ENCODE data around the gene CLTB. TPM values are rescaled to one million over a fixed set of nuclear protein-coding genes. Genes with fewer than 3 reads are reported as not detected.

CLTB gene
- total and polyA plus RNA-seq, 10 of the 15 experiments (the other 5 are each of a cell fraction or from before 2014, with no cell fraction given): 1.6 to 52.8 (median 36.9) TPM

DNA sequence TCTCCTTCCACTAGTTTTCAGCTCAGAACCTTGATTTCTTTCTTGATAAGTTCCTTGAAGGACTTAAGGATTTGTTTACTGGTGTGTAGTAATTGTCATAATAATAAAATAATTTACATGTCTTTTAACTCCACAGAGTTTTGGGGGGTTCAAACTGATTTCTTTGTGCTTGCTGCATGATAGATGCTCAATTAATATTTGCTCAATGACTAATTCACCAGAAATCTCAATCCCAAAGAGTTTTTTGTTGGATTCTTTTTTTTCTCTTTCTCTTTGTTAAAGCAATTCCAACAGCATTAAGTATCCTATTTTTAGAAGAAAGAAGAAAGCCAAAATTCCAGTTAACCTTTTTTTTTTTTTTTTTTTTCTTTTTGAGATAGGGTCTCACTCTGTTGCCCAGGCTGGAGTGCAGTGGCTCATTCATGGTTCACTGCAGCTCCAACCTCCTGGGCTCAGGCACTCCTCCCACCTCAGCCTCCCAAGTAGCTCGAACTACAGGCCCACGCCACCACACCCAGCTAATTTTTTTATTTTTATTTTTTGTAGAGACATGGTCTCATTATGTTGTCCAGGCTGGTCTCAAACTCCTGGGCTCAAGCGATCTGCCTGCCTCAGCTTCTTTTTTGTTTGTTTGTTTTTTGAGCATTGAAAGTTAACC, 42.7 kb upstream of the CLTB start:
- Histone ChIP-seq H3K4me1 (ENCODE audit: control insufficient read depth, insufficient read depth, low read length) (no peaks in the 10 kb centered on the region), H3K27me3 (replicated peaks in 1 of 2; ENCODE audit: control insufficient read depth in 2 of 2, insufficient read depth in 2 of 2, low read length in 1 of 2) (no peaks in the 10 kb centered on the region), H3K4me2 (ENCODE audit: control insufficient read depth, insufficient read depth) (no peak overlapping the region), H3K9me3 (replicated peaks; ENCODE audit: control insufficient read depth, insufficient read depth, low read length) (no peaks in the 10 kb centered on the region), H3K36me3 (ENCODE audit: control insufficient read depth in 2 of 2, insufficient read depth in 2 of 2, low read length in 1 of 2) (no peaks in the 10 kb centered on the region), H3K4me3 (no peak overlapping the region), H4K20me1 (ENCODE audit: control insufficient read depth, insufficient read depth) (no peaks in the 10 kb centered on the region), H3K9ac (ENCODE audit: control insufficient read depth, insufficient read depth, low read length) (no peak overlapping the region), H3K27ac (ENCODE audit: control insufficient read depth, insufficient read depth) (no peak overlapping the region), H3K79me2 (ENCODE audit: control insufficient read depth, insufficient read depth, low read length) (peaks cover 13% of the 10 kb centered on the region), H2AFZ (ENCODE audit: control insufficient read depth, low read depth, low read length) (no peak overlapping the region)
- ChIA-PET CTCF (interaction anchor here (1.2 to 3.6 kb wide), 2 partner anchors 9 to 11 kb away, joined by 3 to 14 read pairs; partner anchors contain the start of gene FAF2), SMC1A (ENCODE audit: uncharacterized antibody, unreplicated experiment) (interaction anchor here (0.7 kb wide), 1 partner anchor 41 kb away, joined by 3 read pairs; no protein-coding TSS in a partner anchor), POLR2A (interaction anchor here (0.6 kb wide), 1 partner anchor 18 kb away, joined by 3 read pairs; no protein-coding TSS in a partner anchor), RAD21 (ENCODE audit: unreplicated experiment) (no interaction called here)
- no peak for FAIRE-seq
- 98% methylated on average over 3 of the region's 3 CpGs for WGBS (ENCODE audit: insufficient coverage, insufficient replicate concordance, low lambda C conversion rate, missing lambda C conversion rate)
- in situ Hi-C loops (cut with MboI): no loop called here
- no TSS peak for BruUV-seq (replicated peaks)
- intact Hi-C loops (cut with micrococcal nuclease; ENCODE audit: unreplicated experiment): no loop called here
- ATAC-seq: no peak
- no peak for DNase-seq (ENCODE audit: low read depth, low spot score)
- TF ChIP-seq E2F4 (IDR thresholded peaks at IDR 0.05; ENCODE audit: low read depth, low read length): no peak
- no peak for TF ChIP-seq IRF5 (IDR thresholded peaks at IDR 0.05; ENCODE audit: borderline replicate concordance)
- no peak for TF ChIP-seq HCFC1 (IDR thresholded peaks at IDR 0.05; ENCODE audit: low read length)
- no peak for TF ChIP-seq BCL3 (IDR thresholded peaks at IDR 0.05; ENCODE audit: borderline replicate concordance, insufficient read depth, low read depth, low read length, poor library complexity, severe bottlenecking)
- TF ChIP-seq IRF3 (IDR thresholded peaks at IDR 0.05): no peak
- no peak for TF ChIP-seq RB1 (IDR thresholded peaks at IDR 0.05; ENCODE audit: borderline replicate concordance)
- TF ChIP-seq IRF4 (IDR thresholded peaks at IDR 0.05; ENCODE audit: low read depth, low read length): no peak
- TF ChIP-seq NR2C2 (IDR thresholded peaks at IDR 0.05; ENCODE audit: borderline replicate concordance, control insufficient read depth, insufficient read length, low read depth): no peak
- TF ChIP-seq NR2F1 (conservative IDR thresholded peaks at IDR 0.05): no peak
- no peak for TF ChIP-seq RAD21 (IDR thresholded peaks at IDR 0.05; ENCODE audit: insufficient read depth, low read depth, low read length)
- TF ChIP-seq POLR2A (IDR thresholded peaks at IDR 0.05; ENCODE audit: low read depth, low read length): no peak
- TF ChIP-seq, protein P1, sequence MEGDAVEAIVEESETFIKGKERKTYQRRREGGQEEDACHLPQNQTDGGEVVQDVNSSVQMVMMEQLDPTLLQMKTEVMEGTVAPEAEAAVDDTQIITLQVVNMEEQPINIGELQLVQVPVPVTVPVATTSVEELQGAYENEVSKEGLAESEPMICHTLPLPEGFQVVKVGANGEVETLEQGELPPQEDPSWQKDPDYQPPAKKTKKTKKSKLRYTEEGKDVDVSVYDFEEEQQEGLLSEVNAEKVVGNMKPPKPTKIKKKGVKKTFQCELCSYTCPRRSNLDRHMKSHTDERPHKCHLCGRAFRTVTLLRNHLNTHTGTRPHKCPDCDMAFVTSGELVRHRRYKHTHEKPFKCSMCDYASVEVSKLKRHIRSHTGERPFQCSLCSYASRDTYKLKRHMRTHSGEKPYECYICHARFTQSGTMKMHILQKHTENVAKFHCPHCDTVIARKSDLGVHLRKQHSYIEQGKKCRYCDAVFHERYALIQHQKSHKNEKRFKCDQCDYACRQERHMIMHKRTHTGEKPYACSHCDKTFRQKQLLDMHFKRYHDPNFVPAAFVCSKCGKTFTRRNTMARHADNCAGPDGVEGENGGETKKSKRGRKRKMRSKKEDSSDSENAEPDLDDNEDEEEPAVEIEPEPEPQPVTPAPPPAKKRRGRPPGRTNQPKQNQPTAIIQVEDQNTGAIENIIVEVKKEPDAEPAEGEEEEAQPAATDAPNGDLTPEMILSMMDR (IDR thresholded peaks at IDR 0.05 in 2 of 3, conservative IDR thresholded peaks at IDR 0.05 in 1 of 3; ENCODE audit: control insufficient read depth in 2 of 3, extremely low read depth in 1 of 3, insufficient read depth in 1 of 3, low read depth in 3 of 3, low read length in 3 of 3): no peak
- no peak for TF ChIP-seq BCL11A (IDR thresholded peaks at IDR 0.05; ENCODE audit: low read depth, low read length)
- TF ChIP-seq ZBED1 (IDR thresholded peaks at IDR 0.05; ENCODE audit: borderline replicate concordance): no peak
- TF ChIP-seq RFX5 (IDR thresholded peaks at IDR 0.05; ENCODE audit: low read depth, low read length): no peak
- no peak for TF ChIP-seq NFYA (IDR thresholded peaks at IDR 0.05; ENCODE audit: borderline replicate concordance, low read depth, low read length)
- TF ChIP-seq EGR1 (IDR thresholded peaks at IDR 0.05; ENCODE audit: borderline replicate concordance in 1 of 2, low read depth in 2 of 2, low read length in 2 of 2): no peak

All from GM12878 (cell line).